ENCODE data around the gene C16orf92. TPM values are rescaled to one million over a fixed set of nuclear protein-coding genes. Genes with fewer than 3 reads are reported as not detected.

Gene C16orf92
- total RNA-seq, 1 donor from 2014 or later: not detected

DNA sequence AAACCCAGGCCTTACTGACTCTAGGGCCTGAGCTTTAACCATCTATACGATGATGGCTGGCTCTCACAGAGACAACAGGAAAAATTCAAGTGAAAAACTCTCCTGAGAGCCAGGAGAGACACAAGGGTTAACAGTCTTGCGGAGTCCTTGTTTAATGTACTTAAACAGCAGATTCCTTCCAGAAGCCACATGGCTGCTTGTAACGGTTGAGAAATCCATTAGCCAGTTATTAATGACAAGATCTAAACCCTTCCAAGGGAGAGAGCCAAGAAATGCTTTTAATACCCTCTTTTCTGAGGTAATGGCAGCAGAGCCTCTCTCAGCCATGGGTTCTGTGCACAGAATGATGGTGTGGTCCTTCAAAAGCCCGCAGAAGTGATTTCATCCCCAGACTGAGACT lies 37.3 kb downstream of the C16orf92 start:
- H3K9me3 Mint-ChIP-seq (ENCODE audit: low read depth): no peaks in the 10 kb centered on the region
- no peak overlapping the region for H3K4me3 Mint-ChIP-seq (ENCODE audit: unreplicated experiment)
- H3K36me3 Mint-ChIP-seq (ENCODE audit: low read depth): peaks cover 2% of the 10 kb centered on the region
- DNase-seq (ENCODE audit: low spot score): no peak
- no peak for TF ChIP-seq CTCF (IDR thresholded peaks at IDR 0.05)
- H3K27ac Mint-ChIP-seq (ENCODE audit: unreplicated experiment): no peak overlapping the region
- H3K27me3 Mint-ChIP-seq (ENCODE audit: low read depth): no peaks in the 10 kb centered on the region
- H3K4me1 Mint-ChIP-seq (ENCODE audit: low read depth): peaks cover 14% of the 10 kb centered on the region

- no peak overlapping the region for H3K27ac Mint-ChIP-seq (ENCODE audit: unreplicated experiment)
- H3K4me1 Mint-ChIP-seq (ENCODE audit: low read depth): peaks cover 14% of the 10 kb centered on the region
- no peak overlapping the region for H3K4me3 Mint-ChIP-seq (ENCODE audit: unreplicated experiment)
- H3K9me3 Mint-ChIP-seq (ENCODE audit: low read depth): no peaks in the 10 kb centered on the region
- TF ChIP-seq CTCF (IDR thresholded peaks at IDR 0.05): no peak
- DNase-seq (ENCODE audit: low spot score): no peak
- peaks cover 2% of the 10 kb centered on the region for H3K36me3 Mint-ChIP-seq (ENCODE audit: low read depth)
- no peaks in the 10 kb centered on the region for H3K27me3 Mint-ChIP-seq (ENCODE audit: low read depth)
Observed at GRCh38 chr16:30060836-30061554, 38.0 kb downstream of the C16orf92 start.

DNA sequence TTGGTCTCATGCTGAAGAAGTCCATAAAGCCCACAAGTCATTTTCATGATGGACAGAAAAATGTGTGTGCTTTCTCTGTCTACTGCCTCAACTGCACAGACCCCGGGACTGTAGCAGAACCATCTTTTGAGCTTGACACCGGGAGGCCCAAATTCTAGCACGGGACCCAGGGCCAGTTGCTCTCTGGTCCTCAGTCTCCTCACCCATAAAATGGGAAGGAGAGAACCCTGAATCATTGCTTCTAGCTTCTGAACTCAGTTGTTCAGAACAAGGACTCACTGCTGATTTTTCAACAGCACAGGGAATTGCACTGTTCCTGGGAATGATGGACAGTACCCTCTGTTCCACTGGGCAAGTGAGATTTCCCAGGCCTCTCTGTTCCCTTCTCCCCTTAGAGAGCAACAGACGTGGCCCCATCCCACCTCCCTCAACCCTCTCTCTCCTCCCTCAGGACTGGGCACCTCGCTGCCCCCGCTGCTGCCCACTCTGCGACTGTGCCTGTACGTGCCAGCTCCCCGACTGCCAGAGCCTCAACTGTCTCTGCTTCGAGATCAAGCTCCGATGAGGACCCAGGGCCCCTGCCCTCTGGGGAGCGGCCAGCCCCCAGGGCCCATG lies 40.4 kb downstream of the C16orf92 start:
- Mint-ChIP-seq H3K27ac (ENCODE audit: unreplicated experiment) (peak overlapping the region; percentile 98), H3K27me3 (ENCODE audit: low read depth) (no peaks in the 10 kb centered on the region), H3K4me3 (ENCODE audit: unreplicated experiment) (peak overlapping the region; percentile 93), H3K4me1 (ENCODE audit: low read depth) (peaks cover 28% of the 10 kb centered on the region), H3K36me3 (ENCODE audit: low read depth) (peaks cover 17% of the 10 kb centered on the region), H3K9me3 (ENCODE audit: low read depth) (no peaks in the 10 kb centered on the region)
- DNase-seq (ENCODE audit: low spot score): no peak
- TF ChIP-seq CTCF (IDR thresholded peaks at IDR 0.05): no peak

GRCh38 chr16:30063893-30064728 lies 41.1 kb downstream of the C16orf92 start:
- DNase-seq (ENCODE audit: low spot score): no peak
- Mint-ChIP-seq H3K36me3 (ENCODE audit: low read depth) (peaks cover 21% of the 10 kb centered on the region), H3K27me3 (ENCODE audit: low read depth) (no peaks in the 10 kb centered on the region), H3K4me3 (ENCODE audit: unreplicated experiment) (peak overlapping the region; percentile 93), H3K4me1 (ENCODE audit: low read depth) (peaks cover 35% of the 10 kb centered on the region), H3K9me3 (ENCODE audit: low read depth) (no peaks in the 10 kb centered on the region), H3K27ac (ENCODE audit: unreplicated experiment) (peak overlapping the region; percentile 98)
- TF ChIP-seq CTCF (IDR thresholded peaks at IDR 0.05): peak; percentile 62

GRCh38 chr16:30064729-30065101 lies 41.7 kb downstream of the C16orf92 start:
- peaks cover 25% of the 10 kb centered on the region for H3K36me3 Mint-ChIP-seq (ENCODE audit: low read depth)
- peaks cover 42% of the 10 kb centered on the region for H3K4me1 Mint-ChIP-seq (ENCODE audit: low read depth)
- H3K4me3 Mint-ChIP-seq (ENCODE audit: unreplicated experiment): peak overlapping the region; percentile 93
- no peaks in the 10 kb centered on the region for H3K9me3 Mint-ChIP-seq (ENCODE audit: low read depth)
- no peaks in the 10 kb centered on the region for H3K27me3 Mint-ChIP-seq (ENCODE audit: low read depth)
- H3K27ac Mint-ChIP-seq (ENCODE audit: unreplicated experiment): peak overlapping the region; percentile 98
- no peak for DNase-seq (ENCODE audit: low spot score)
- TF ChIP-seq CTCF (IDR thresholded peaks at IDR 0.05): no peak

Data from chondrocyte (in vitro differentiated cells).